ENCODE measurements around the gene PACSIN2.

GRCh38 chr22:42878561-42879305 lies 136.2 kb downstream of the PACSIN2 start:
- TF ChIP-seq EZH2phosphoT487 (IDR thresholded peaks at IDR 0.05; ENCODE audit: insufficient read depth, low read depth) (no peak), EZH2 (IDR thresholded peaks at IDR 0.05; ENCODE audit: insufficient read depth, poor library complexity, severe bottlenecking) (no peak)

Data from GM23248 (cell line).